T-helper 1 cell treated with Interleukin-12 subunit alpha and Interleukin-12 subunit beta and Interleukin-4 antibody, amounts not matched to agents 30 ng/mL and 1 ng/mL, for 36 hours (primary cell): ENCODE measurements around the gene EGR2. TPM values are rescaled to one million over a fixed set of nuclear protein-coding genes. Genes with fewer than 3 reads are reported as not detected.
"Not testable (repeated sequence)": the region's sequence is repeated elsewhere in the genome, so short reads cannot be mapped to it uniquely, and the experiment has no call there.

Experiments used
- intact Hi-C: fragments of 100-400 bp; cut with micrococcal nuclease; formaldehyde crosslinking; loops from one replicate; pipeline ENCODE4 v1.15.1; 2024
- total RNA-seq: library from RNA; stranded (reverse); gene quantifications from 2 replicates; pipeline ENCODE4 v1.2.3, GENCODE V29; 2022

Gene EGR2
- total RNA-seq, 1 donor from 2014 or later, result 22.9 TPM

GRCh38 chr10:62803724-62804355 lies 12.3 kb downstream of the EGR2 start:
- intact Hi-C loops, result loop anchor here (1.0 to 5.0 kb wide), 10 partner anchors 12 to 823 kb away; partner anchors contain the start of genes EGR2, NRBF2, REEP3 and RTKN2

GRCh38 chr10:62801871-62802270 lies 14.3 kb downstream of the EGR2 start:
- intact Hi-C loops, result loop anchor here (5.0 kb wide), 2 partner anchors 720 to 825 kb away; partner anchors contain the start of gene REEP3

- intact Hi-C loops, result no loop called here
Observed at GRCh38 chr10:62796896-62797295, 19.3 kb downstream of the EGR2 start.

DNA sequence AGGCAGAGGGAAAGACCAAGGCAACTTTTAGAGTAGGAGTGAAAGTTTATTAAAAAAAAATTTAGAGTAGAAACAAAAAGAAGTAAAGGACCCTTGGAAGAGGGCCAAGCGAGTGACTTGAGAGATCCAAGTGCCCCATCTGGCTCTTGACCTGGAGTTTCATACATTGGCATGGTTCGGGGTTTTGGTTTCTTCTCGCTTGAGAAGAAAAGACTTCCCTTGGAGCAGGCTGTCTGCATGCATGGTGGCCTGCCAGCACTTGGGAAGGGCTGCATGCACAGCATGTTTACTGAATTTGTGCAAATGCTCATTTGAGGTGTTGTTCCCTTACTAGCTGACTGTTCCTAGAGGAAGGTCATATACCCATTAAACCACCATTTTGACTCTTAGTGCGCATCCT lies 20.4 kb downstream of the EGR2 start:
- intact Hi-C loops, result no loop called here

- intact Hi-C loops, result no loop called here
Observed at GRCh38 chr10:62795100-62795499, 21.1 kb downstream of the EGR2 start.

- intact Hi-C loops, result no loop called here
Observed at GRCh38 chr10:62794306-62794705, 21.9 kb downstream of the EGR2 start.

DNA sequence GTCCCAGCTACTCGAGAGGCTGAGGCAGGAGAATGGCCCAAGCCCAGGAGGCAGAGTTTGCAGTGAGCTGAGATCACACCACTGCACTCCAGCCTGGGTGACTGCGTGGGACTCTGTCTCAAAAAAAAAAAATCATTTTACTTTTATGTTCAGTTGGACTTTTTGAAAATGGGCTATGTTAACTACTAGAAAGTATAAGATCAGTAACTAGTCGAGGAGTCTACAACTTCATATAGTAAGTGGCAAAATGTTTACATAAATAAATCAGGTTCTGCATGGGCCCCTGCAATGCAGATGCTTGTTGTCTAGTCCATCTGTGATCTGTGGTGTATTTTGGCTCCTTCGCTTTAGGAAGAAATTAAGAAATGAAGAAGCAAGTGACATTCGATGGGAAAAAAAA lies 23.9 kb downstream of the EGR2 start:
- intact Hi-C loops, result no loop called here

DNA sequence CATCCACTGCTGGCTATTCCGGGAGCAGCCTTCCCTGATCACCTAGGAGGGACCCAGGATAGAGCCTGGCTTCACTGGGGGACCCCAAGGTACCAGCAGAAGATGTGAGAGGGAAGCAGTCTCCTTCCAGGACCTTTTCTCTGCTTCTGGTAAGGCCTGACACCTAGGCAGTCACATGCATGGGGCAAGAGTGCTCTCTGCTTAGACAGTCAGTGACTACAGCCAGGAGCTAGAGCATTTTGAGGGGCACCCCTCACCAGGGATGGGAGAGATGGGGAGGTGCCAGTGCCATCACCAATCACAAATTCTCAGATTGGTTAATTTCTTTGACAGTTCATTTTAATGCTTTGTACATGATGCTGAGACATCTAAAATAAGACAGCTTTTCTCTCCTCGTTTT lies 25.6 kb downstream of the EGR2 start:
- intact Hi-C loops, result no loop called here

GRCh38 chr10:62790019-62790555 lies 26.1 kb downstream of the EGR2 start:
- intact Hi-C loops, result no loop called here

DNA sequence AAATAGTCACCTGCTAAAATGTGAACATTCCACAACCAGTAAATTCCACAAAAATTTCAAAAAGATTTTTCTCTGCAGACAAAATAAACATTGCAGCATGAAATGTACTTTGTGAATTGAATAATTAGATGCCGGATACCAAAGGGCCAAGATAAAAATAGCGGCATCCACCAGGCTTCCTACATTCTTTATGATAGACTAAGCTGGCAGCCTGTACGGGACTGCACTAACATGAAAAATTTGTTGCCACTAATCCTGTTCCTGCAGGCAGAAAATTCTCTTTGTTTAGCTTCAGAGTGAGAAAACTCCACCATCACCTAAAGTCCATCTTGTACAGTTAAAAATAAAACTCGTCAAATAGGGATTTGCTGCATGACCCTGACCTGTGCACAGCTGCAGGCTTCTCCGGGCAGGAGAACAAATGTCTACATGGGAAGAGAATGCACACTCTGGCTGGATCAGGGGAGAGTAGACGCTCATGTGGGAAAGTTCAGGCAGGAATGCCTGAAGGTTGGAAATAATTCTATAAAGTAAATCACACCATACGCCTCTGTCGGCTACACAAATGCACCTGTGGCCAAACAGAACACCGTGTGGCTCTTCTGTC lies 27.2 kb downstream of the EGR2 start:
- intact Hi-C loops, result no loop called here

DNA sequence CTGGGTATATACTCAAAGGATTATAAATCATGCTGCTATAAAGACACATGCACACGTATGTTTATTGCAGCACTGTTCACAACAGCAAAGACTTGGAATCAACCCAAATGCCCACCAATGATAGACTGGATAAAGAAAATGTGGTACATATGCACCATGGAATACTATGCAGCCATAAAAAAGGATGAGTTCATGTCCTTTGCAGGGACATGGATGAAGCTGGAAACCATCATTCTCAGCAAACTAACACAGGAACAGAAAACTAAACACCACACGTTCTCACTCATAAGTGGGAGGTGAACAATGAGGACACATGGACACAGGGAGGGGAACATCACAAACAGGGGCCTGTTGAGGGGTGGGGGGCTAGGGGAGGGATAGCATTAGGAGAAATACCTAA lies 27.9 kb downstream of the EGR2 start:
- intact Hi-C loops, result not testable (repeated sequence)

DNA sequence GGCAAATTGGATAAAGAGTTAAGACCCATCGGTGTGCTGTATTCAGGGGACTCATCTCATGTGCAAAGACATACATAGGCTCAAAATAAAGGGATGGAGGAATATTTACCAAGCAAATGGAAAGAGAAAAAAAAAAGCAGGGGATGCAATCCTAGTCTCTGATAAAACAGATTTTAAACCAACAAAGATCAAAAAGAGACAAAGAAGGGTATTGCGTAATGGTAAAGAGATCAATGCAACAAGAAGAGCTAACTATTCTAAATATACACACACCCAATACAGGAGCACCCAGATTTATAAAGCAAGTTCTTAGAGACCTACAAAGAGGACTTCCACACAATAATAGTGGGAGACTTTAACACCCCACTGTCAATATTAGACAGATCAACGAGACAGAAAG lies 31.6 kb downstream of the EGR2 start:
- intact Hi-C loops, result not testable (repeated sequence)

DNA sequence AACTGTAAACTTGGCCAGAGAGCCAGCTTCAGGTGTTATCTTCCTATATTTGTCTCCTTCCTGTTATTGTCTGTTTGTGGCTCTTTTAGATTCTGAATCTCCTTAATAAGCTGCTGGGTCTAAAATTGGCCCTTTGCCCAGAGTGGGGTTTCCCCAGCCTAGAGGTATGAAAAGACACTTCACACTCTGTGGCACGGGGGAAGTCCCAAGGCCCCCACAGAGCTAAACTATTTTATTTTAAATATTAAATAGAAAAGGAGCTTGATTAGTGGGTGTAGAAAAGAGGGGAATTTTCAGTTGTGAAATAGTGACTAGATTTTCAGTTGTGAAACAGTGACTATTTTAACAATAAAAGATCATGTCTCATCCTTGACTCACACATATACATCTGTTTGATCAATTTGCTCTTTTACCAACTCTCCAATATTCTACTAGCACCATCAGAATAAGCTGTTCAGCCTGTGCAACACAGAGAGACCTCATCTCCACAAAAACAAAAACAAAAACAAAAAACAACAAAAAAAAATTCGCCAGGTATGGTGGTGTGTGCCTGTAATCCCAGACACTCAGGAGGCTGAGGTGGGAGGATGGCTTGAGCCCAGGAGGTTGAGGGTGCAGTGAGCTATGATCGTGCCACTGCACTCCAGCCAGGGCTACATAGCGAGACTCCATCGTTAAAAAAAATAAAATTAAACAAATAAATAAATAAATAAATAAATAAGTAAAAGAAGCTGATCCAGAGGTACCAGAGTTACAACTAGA lies 36.5 kb downstream of the EGR2 start:
- intact Hi-C loops, result loop anchor here (1.0 kb wide), 4 partner anchors 26 to 98 kb away; no protein-coding TSS in a partner anchor

- intact Hi-C loops, result no loop called here
Observed at GRCh38 chr10:62778125-62778524, 38.0 kb downstream of the EGR2 start.

GRCh38 chr10:62772186-62772974 lies 43.8 kb downstream of the EGR2 start:
- intact Hi-C loops, result no loop called here

- intact Hi-C loops, result no loop called here
Observed at GRCh38 chr10:62769574-62770242, 46.5 kb downstream of the EGR2 start.

DNA sequence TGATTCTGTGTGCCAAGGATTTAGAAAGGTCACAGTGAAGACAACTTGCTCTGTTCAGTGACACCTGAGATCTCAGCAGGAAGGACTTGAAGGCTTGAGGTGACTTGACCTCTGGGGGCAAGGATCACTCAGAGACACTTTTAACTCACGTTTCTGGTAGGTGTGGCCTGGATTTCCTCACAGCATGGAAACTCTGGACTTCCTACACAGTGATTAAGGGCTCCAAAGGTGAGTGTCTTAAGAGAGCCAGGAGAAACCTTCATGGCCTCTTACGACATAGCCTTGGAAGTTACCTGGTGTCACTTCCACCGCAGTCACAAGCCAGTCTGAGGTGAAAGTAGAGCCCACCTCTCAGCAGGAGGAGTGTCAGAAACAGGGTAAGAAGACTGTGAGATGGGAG lies 49.8 kb downstream of the EGR2 start:
- intact Hi-C loops, result loop anchor here (2.0 kb wide), 1 partner anchor 20 kb away; no protein-coding TSS in a partner anchor

DNA sequence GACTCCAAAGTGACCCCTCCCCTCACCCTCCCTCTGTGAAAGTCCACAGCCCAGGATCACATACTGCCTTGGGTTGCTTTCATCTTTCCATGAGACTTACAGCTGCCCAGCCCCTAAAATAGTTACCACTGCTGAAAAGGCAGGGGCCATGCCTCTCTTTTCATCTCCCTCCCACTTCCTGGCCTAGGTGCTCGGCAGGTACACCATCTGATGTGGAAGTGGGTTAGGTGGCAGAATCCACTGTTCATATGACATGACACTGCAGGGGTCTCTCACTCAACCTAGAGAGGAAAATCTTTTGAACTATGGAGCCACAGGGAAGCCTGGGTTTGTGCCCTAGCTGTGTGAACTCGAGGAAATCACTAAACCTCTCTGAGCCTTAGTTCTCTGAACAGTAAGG lies 50.4 kb downstream of the EGR2 start:
- intact Hi-C loops, result loop anchor here (2.0 kb wide), 1 partner anchor 21 kb away; no protein-coding TSS in a partner anchor

- intact Hi-C loops, result no loop called here
Observed at GRCh38 chr10:62764011-62764410, 52.2 kb downstream of the EGR2 start.

DNA sequence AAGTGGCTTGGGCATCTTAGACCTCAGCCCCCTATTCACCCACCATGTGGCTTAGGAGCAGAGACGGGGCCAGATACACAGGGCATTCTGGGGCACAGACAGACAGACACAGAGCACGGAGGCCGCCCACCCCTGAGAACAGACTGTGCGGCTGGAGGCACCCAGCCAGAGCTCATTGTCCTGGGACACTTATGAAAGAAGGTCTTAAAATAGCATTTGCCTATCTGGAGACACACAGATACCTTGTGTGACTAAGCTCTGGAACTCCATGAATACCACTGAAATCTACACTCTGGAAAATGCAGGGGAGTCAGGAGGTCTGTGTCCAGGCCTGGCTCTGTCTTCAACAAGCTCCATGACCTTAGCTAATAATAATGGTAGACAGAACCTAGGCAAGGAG lies 53.0 kb downstream of the EGR2 start:
- intact Hi-C loops, result no loop called here
